Endothelial cell of umbilical vein (primary cell): ENCODE results near the gene C2CD3. TPM values are rescaled to one million over a fixed set of nuclear protein-coding genes. Genes with fewer than 3 reads are reported as not detected.

Experiments
- BruUV-seq: library from RNA; stranded (reverse); fragments of 400-500 nt; replicated peaks from 2 replicates; lab custom pipeline; 2021; lab: Mats Ljungman, UMichigan
- CTCF ChIA-PET: fragments of 300-600, 350-600 bp; sonication (Branson Sonifier 250); formaldehyde crosslinking; loops from one replicate; lab custom pipeline; 2021; ENCODE audit warnings: antibody characterized with exemption, inconsistent platforms; lab: Charles Lee
- POLR2A ChIA-PET: fragments of 300-600, 350-600 bp; sonication (Branson Sonifier 250); formaldehyde crosslinking; loops from one replicate; lab custom pipeline; 2021; ENCODE audit warnings: antibody characterized with exemption, inconsistent platforms; lab: Charles Lee
- DNase-seq: peaks from one replicate; pipeline ENCODE4 v3.0.0-alpha.2; 2011; ENCODE audit warnings: low read depth, low spot score
- FAIRE-seq: peaks from 2 replicates; lab custom pipeline; 2011; peaks lifted over from hg19 to GRCh38; lab: Jason Lieb, UNC
- H2AFZ ChIP-seq: 2 replicates; pipeline ENCODE4 v1.6.0; 2012; ENCODE audit warnings: low read depth, low read length, control low read depth, inconsistent platforms
- H3K27ac ChIP-seq: 2 replicates; pipeline ENCODE4 v1.5.1; 2011; ENCODE audit warnings: low read depth, mild to moderate bottlenecking, control low read depth, low read length, moderate library complexity; ENCODE audit not compliant: insufficient read depth
- H3K27me3 ChIP-seq, 2 experiments: 2 replicates each; pipeline versions ENCODE4 v1.6.0 to v1.6.1; 2011; ENCODE audit warnings: low read length in 2 of 2, mixed read lengths in 1 of 2; ENCODE audit not compliant: control insufficient read depth in 2 of 2, insufficient read depth in 2 of 2
- H3K36me3 ChIP-seq, 2 experiments: 2 replicates in 1 of 2; 3 replicates in 1 of 2; pipeline ENCODE4 v1.5.1; 2011; ENCODE audit warnings: low read length in 2 of 2, mild to moderate bottlenecking in 1 of 2, moderate library complexity in 1 of 2; ENCODE audit not compliant: control insufficient read depth in 2 of 2, insufficient read depth in 2 of 2; ENCODE audit errors: extremely low read depth in 1 of 2
- H3K4me1 ChIP-seq: 3 replicates; pipeline ENCODE4 v1.5.1; 2011; ENCODE audit warnings: mild to moderate bottlenecking, low read length; ENCODE audit not compliant: control insufficient read depth, insufficient read depth; ENCODE audit errors: extremely low read depth
- H3K4me2 ChIP-seq: 2 replicates; pipeline ENCODE4 v1.6.1; 2011; ENCODE audit warnings: low read length, control low read depth, mixed read lengths; ENCODE audit not compliant: insufficient read depth
- H3K4me3 ChIP-seq, 3 experiments: fragments of 200-600 bp in 1 of 3; sonication (generic), shearing (Covaris generic) in 1 of 3; replicated peaks in 1 of 3; 2 replicates each; pipeline ENCODE4 v1.5.1; 2011 to 2016; ENCODE audit warnings: control low read depth in 3 of 3, low read length in 3 of 3, mild to moderate bottlenecking in 2 of 3, inconsistent platforms in 1 of 3, low read depth in 1 of 3, moderate library complexity in 1 of 3; ENCODE audit not compliant: insufficient read depth in 1 of 3
- H3K79me2 ChIP-seq: 2 replicates; pipeline ENCODE4 v1.6.0; 2012; ENCODE audit warnings: low read length, inconsistent platforms; ENCODE audit not compliant: control insufficient read depth, insufficient read depth
- H3K9ac ChIP-seq: replicated peaks from 2 replicates; pipeline ENCODE3; 2011; ENCODE audit warnings: low read length, control low read depth; ENCODE audit not compliant: insufficient read depth; ENCODE audit errors: extremely low read depth
- H3K9me1 ChIP-seq: replicated peaks from 3 replicates; pipeline ENCODE4 v1.6.0; 2011; ENCODE audit warnings: mild to moderate bottlenecking, low read length; ENCODE audit not compliant: control insufficient read depth, insufficient read depth; ENCODE audit errors: extremely low read depth
- H3K9me3 ChIP-seq: replicated peaks from 2 replicates; pipeline ENCODE4 v1.5.1; 2012; ENCODE audit warnings: low read length, inconsistent platforms; ENCODE audit not compliant: control insufficient read depth, insufficient read depth
- H4K20me1 ChIP-seq: replicated peaks from 2 replicates; pipeline ENCODE3; 2011; ENCODE audit warnings: mild to moderate bottlenecking, low read length; ENCODE audit not compliant: control insufficient read depth, insufficient read depth; ENCODE audit errors: extremely low read depth
- CTCF ChIP-seq, 2 donors: IDR thresholded peaks; 1 replicate in 1 of 2; 2 replicates in 1 of 2; pipeline ENCODE4 v1.5.1; 2011; ENCODE audit warnings: low read length in 2 of 2, mild to moderate bottlenecking in 2 of 2, moderate library complexity in 2 of 2, control low read depth in 1 of 2, inconsistent platforms in 1 of 2, low read depth in 1 of 2; ENCODE audit not compliant: insufficient read depth in 1 of 2; ENCODE audit errors: extremely low read depth in 1 of 2
- EZH2 ChIP-seq: IDR thresholded peaks from 2 replicates; pipeline ENCODE4 v1.6.1; 2012; ENCODE audit warnings: borderline replicate concordance, low read depth, mild to moderate bottlenecking, moderate library complexity, low read length, inconsistent platforms; ENCODE audit not compliant: severe bottlenecking
- FOS ChIP-seq: IDR thresholded peaks from 2 replicates; pipeline ENCODE4 v1.6.1; 2011; ENCODE audit warnings: mild to moderate bottlenecking, low read length, moderate library complexity, borderline replicate concordance; ENCODE audit not compliant: insufficient read depth
- GATA2 ChIP-seq: IDR thresholded peaks from 2 replicates; pipeline ENCODE4 v1.7.0; 2011; ENCODE audit warnings: low read depth, mild to moderate bottlenecking, moderate library complexity, mixed read lengths, low read length; ENCODE audit not compliant: insufficient read length, insufficient read depth
- JUN ChIP-seq: IDR thresholded peaks from 2 replicates; pipeline ENCODE4 v1.6.1; 2011; ENCODE audit warnings: borderline replicate concordance, low read depth; ENCODE audit not compliant: insufficient read length, insufficient read depth
- MAX ChIP-seq: IDR thresholded peaks from 2 replicates; pipeline ENCODE4 v1.6.1; 2011; ENCODE audit not compliant: insufficient read depth, insufficient read length
- MYC ChIP-seq: IDR thresholded peaks from one replicate; pipeline ENCODE4 v1.6.1; 2011; ENCODE audit warnings: mild to moderate bottlenecking, low read depth, low read length
- POLR2A ChIP-seq: IDR thresholded peaks from 2 replicates; pipeline ENCODE4 v1.6.1; 2012; ENCODE audit warnings: low read depth, mild to moderate bottlenecking, control low read depth, low read length
- POLR2AphosphoS5 ChIP-seq: IDR thresholded peaks from 2 replicates; pipeline ENCODE4 v1.6.1; 2012; ENCODE audit warnings: low read depth, mild to moderate bottlenecking, control low read depth, low read length, moderate library complexity; ENCODE audit not compliant: insufficient read depth
- dilution Hi-C: fragments of 300-500 bp; cut with MboI; formaldehyde crosslinking; loops from one replicate; pipeline ENCODE4 v1.15.0; 2019; ENCODE audit warnings: low sequenced_read_pairs; ENCODE audit not compliant: extremely low pct_ligation_motif_present
- intact Hi-C: fragments of 100-400 bp; cut with micrococcal nuclease; formaldehyde crosslinking; loops from one replicate; pipeline ENCODE4 v1.10.0; 2022
- polyA plus RNA-seq, 4 experiments: library from polyadenylated mRNA; depleted of rRNA in 3 of 4; stranded (reverse) in 3 of 4; unstranded in 1 of 4; fragments of >200 nt; gene quantifications; 2 replicates each; pipeline versions ENCODE4 v1.2.1 to v1.2.3, GENCODE V29; 2011 to 2012; ENCODE audit warnings: missing spikeins in 1 of 4
- total RNA-seq: library from RNA; stranded (reverse); gene quantifications from 2 replicates; pipeline ENCODE4 v1.2.3, GENCODE V29; 2021

The C2CD3 gene
- total and polyA plus RNA-seq, 2 donors (not counting 3 experiments of a cell fraction or from before 2014, with no cell fraction given), result 12.9 to 36.6 TPM

GRCh38 chr11:74102321-74102720 is 68.5 kb downstream of the C2CD3 start:
- ChIA-PET CTCF (no interaction called here), POLR2A (no interaction called here)
- Histone ChIP-seq H2AFZ (no peak overlapping the region), H3K4me2 (no peak overlapping the region), H3K9ac (no peak overlapping the region), H3K27me3 (no peaks in the 10 kb centered on the region), H3K4me3 (no peak overlapping the region), H3K27ac (no peak overlapping the region), H3K4me1 (no peaks in the 10 kb centered on the region), H3K9me1 (no peaks in the 10 kb centered on the region), H3K79me2 (no peaks in the 10 kb centered on the region), H3K36me3 (peaks cover 8 to 11% of the 10 kb centered on the region in 2 experiments), H4K20me1 (no peaks in the 10 kb centered on the region), H3K9me3 (no peaks in the 10 kb centered on the region)
- dilution Hi-C loops, result no loop called here
- intact Hi-C loops, result no loop called here
- BruUV-seq, result no TSS peak
- FAIRE-seq (no peak), DNase-seq (no peak)
- TF ChIP-seq MAX (no peak), POLR2AphosphoS5 (no peak), CTCF (IDR thresholded peaks at IDR 0.05; ENCODE audit: extremely low read depth in 1 of 2, insufficient read depth in 1 of 2, low read depth in 1 of 2, low read length in 2 of 2) (no peak), MYC (no peak), JUN (no peak), EZH2 (no peak), POLR2A (no peak), FOS (no peak), GATA2 (no peak)
